Measurements from ENCODE around the gene GRHL1.

Gene GRHL1

GRCh38 chr2:10038123-10038522 is 86.6 kb downstream of the GRHL1 start:
- Histone ChIP-seq H3K9me3 (ENCODE audit: control insufficient read depth, insufficient read depth, low read depth, low read length) (no peaks in the 10 kb centered on the region), H3K36me3 (ENCODE audit: control insufficient read depth in 2 of 2, insufficient read depth in 1 of 2, low read length in 2 of 2) (no peaks in the 10 kb centered on the region), H3K4me1 (ENCODE audit: control insufficient read depth, insufficient read depth, low read length) (no peaks in the 10 kb centered on the region), H3K27ac (ENCODE audit: extremely low read depth, low read depth, low read length) (no peak overlapping the region), H3K4me3 (ENCODE audit: low read depth, low read length) (no peak overlapping the region)
- POLR2A ChIA-PET = no interaction called here
- CTCF ChIA-PET = interaction anchor here (1.5 kb wide), 1 partner anchor 54 kb away, joined by 4 read pairs; no protein-coding TSS in a partner anchor
- peak; percentile 49 for TF ChIP-seq PRDM10 (tag by site-specific recombination; IDR thresholded peaks at IDR 0.05)
- no peak for TF ChIP-seq ZNF426 (tag by site-specific recombination; IDR thresholded peaks at IDR 0.05)

DNA sequence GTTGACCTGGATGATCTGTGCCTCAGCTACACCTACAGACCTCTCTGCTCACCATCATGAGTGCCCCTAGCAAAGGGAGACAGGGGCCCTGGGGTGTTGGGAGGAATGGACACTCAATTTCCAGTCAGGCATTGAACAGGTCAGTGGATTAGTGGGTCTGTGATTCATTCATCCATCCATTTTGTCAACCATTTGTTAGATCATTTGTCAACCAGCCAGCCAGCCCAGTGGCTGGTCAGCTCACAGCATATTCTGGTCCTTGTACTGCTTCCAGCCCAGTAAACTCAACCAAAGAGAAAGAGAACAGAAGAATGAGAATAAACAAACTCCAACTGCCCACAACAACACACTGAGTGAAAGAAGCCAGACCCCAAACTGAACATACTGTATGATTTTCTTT is 87.2 kb downstream of the GRHL1 start:
- ChIA-PET POLR2A (no interaction called here), CTCF (interaction anchor here (1.5 kb wide), 1 partner anchor 54 kb away, joined by 4 read pairs; no protein-coding TSS in a partner anchor)
- H3K4me3 ChIP-seq (ENCODE audit: low read depth, low read length) = no peak overlapping the region
- H3K4me1 ChIP-seq (ENCODE audit: control insufficient read depth, insufficient read depth, low read length) = no peaks in the 10 kb centered on the region
- no peaks in the 10 kb centered on the region for H3K36me3 ChIP-seq (ENCODE audit: control insufficient read depth in 2 of 2, insufficient read depth in 1 of 2, low read length in 2 of 2)
- no peak overlapping the region for H3K27ac ChIP-seq (ENCODE audit: extremely low read depth, low read depth, low read length)
- H3K9me3 ChIP-seq (ENCODE audit: control insufficient read depth, insufficient read depth, low read depth, low read length) = no peaks in the 10 kb centered on the region
- no peak for TF ChIP-seq ZNF140 (tag by site-specific recombination; IDR thresholded peaks at IDR 0.05)
- TF ChIP-seq, protein P1, sequence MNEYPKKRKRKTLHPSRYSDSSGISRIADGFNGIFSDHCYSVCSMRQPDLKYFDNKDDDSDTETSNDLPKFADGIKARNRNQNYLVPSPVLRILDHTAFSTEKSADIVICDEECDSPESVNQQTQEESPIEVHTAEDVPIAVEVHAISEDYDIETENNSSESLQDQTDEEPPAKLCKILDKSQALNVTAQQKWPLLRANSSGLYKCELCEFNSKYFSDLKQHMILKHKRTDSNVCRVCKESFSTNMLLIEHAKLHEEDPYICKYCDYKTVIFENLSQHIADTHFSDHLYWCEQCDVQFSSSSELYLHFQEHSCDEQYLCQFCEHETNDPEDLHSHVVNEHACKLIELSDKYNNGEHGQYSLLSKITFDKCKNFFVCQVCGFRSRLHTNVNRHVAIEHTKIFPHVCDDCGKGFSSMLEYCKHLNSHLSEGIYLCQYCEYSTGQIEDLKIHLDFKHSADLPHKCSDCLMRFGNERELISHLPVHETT (tag by site-specific recombination; IDR thresholded peaks at IDR 0.05) = no peak
- TF ChIP-seq, protein P2, sequence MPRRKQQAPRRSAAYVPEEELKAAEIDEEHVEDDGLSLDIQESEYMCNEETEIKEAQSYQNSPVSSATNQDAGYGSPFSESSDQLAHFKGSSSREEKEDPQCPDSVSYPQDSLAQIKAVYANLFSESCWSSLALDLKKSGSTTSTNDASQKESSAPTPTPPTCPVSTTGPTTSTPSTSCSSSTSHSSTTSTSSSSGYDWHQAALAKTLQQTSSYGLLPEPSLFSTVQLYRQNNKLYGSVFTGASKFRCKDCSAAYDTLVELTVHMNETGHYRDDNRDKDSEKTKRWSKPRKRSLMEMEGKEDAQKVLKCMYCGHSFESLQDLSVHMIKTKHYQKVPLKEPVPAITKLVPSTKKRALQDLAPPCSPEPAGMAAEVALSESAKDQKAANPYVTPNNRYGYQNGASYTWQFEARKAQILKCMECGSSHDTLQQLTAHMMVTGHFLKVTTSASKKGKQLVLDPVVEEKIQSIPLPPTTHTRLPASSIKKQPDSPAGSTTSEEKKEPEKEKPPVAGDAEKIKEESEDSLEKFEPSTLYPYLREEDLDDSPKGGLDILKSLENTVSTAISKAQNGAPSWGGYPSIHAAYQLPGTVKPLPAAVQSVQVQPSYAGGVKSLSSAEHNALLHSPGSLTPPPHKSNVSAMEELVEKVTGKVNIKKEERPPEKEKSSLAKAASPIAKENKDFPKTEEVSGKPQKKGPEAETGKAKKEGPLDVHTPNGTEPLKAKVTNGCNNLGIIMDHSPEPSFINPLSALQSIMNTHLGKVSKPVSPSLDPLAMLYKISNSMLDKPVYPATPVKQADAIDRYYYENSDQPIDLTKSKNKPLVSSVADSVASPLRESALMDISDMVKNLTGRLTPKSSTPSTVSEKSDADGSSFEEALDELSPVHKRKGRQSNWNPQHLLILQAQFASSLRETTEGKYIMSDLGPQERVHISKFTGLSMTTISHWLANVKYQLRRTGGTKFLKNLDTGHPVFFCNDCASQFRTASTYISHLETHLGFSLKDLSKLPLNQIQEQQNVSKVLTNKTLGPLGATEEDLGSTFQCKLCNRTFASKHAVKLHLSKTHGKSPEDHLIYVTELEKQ (tag by site-specific recombination; IDR thresholded peaks at IDR 0.05; ENCODE audit: borderline replicate concordance) = no peak
- TF ChIP-seq ZSCAN23 (tag by site-specific recombination; IDR thresholded peaks at IDR 0.05) = no peak
- no peak for TF ChIP-seq ZBTB8A (tag by site-specific recombination; IDR thresholded peaks at IDR 0.05)
- no peak for TF ChIP-seq PRDM10 (tag by site-specific recombination; IDR thresholded peaks at IDR 0.05)
- no peak for TF ChIP-seq BCL11B (tag by site-specific recombination; IDR thresholded peaks at IDR 0.05; ENCODE audit: low read depth)
- TF ChIP-seq ZNF660 (tag by site-specific recombination; IDR thresholded peaks at IDR 0.05) = no peak
